Measurements from ENCODE around the gene GAP43.
"Not testable (repeated sequence)": the region's sequence is repeated elsewhere in the genome, so short reads cannot be mapped to it uniquely, and the experiment has no call there.

DNA sequence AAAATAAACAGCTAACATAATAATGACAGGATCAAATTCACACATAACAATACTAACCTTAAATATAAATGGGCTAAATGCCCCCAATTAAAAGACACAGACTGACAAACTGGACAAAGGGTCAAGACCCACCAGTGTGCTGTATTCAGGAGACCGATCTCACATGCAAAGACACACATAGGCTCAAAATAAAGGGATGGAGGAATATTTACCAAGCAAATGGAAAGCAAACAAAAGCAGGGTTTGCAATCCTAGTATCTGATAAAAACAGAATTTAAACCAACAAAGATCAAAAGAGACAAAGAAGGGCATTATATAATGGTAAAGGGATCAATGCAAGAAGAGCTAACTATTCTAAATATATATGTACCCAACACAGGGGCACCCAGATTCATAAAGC is 129.7 kb downstream of the GAP43 start:
- TF ChIP-seq, protein P1, sequence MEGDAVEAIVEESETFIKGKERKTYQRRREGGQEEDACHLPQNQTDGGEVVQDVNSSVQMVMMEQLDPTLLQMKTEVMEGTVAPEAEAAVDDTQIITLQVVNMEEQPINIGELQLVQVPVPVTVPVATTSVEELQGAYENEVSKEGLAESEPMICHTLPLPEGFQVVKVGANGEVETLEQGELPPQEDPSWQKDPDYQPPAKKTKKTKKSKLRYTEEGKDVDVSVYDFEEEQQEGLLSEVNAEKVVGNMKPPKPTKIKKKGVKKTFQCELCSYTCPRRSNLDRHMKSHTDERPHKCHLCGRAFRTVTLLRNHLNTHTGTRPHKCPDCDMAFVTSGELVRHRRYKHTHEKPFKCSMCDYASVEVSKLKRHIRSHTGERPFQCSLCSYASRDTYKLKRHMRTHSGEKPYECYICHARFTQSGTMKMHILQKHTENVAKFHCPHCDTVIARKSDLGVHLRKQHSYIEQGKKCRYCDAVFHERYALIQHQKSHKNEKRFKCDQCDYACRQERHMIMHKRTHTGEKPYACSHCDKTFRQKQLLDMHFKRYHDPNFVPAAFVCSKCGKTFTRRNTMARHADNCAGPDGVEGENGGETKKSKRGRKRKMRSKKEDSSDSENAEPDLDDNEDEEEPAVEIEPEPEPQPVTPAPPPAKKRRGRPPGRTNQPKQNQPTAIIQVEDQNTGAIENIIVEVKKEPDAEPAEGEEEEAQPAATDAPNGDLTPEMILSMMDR (IDR thresholded peaks at IDR 0.05) = not testable (repeated sequence)
- not testable (repeated sequence) for TF ChIP-seq POLR2A (IDR thresholded peaks at IDR 0.05)
